Measurements from ENCODE around the gene BTD.

GRCh38 chr3:15576475-15576874, 25.1 kb upstream of the BTD start:
- TF ChIP-seq POLR2A (IDR thresholded peaks at IDR 0.05; ENCODE audit: low read depth, low read length) = no peak
- TF ChIP-seq NR2C2 (IDR thresholded peaks at IDR 0.05; ENCODE audit: borderline replicate concordance, control insufficient read depth, insufficient read length, low read depth) = no peak
- TF ChIP-seq BCL11A (IDR thresholded peaks at IDR 0.05; ENCODE audit: low read depth, low read length) = no peak
- TF ChIP-seq CTCF (IDR thresholded peaks at IDR 0.05 in 2 of 3, conservative IDR thresholded peaks at IDR 0.05 in 1 of 3; ENCODE audit: control insufficient read depth in 2 of 3, extremely low read depth in 1 of 3, insufficient read depth in 1 of 3, low read depth in 3 of 3, low read length in 3 of 3) = no peak
